Keratinocyte (primary cell): Measurements from ENCODE around the gene SLC38A1. TPM values are rescaled to one million over a fixed set of nuclear protein-coding genes. Genes with fewer than 3 reads are reported as not detected.

Source experiments
- DNase-seq: peaks from one replicate; pipeline ENCODE4 v3.0.0-alpha.2; 2011; ENCODE audit warnings: low read depth, missing footprints, low spot score
- FAIRE-seq: peaks from 2 replicates; lab custom pipeline; 2011; peaks lifted over from hg19 to GRCh38; lab: Jason Lieb, UNC
- H2AFZ ChIP-seq: 2 replicates; pipeline ENCODE4 v1.6.0; 2012; ENCODE audit warnings: low read length, control low read depth, inconsistent platforms; ENCODE audit not compliant: control insufficient read depth
- H3K27ac ChIP-seq: 2 replicates; pipeline ENCODE4 v1.5.1; 2011; ENCODE audit warnings: low read length; ENCODE audit not compliant: control insufficient read depth, insufficient read depth
- H3K27me3 ChIP-seq: 3 replicates; pipeline ENCODE4 v1.6.0; 2011; ENCODE audit warnings: low read length; ENCODE audit not compliant: control insufficient read depth, insufficient read depth; ENCODE audit errors: extremely low read depth
- H3K36me3 ChIP-seq, 2 experiments: 2 replicates in 1 of 2; 3 replicates in 1 of 2; pipeline ENCODE4 v1.5.1; 2011; ENCODE audit warnings: low read length in 2 of 2, mild to moderate bottlenecking in 1 of 2; ENCODE audit not compliant: control insufficient read depth in 2 of 2, insufficient read depth in 2 of 2; ENCODE audit errors: extremely low read depth in 1 of 2
- H3K4me1 ChIP-seq: 3 replicates; pipeline ENCODE4 v1.5.1; 2011; ENCODE audit warnings: low read length; ENCODE audit not compliant: control insufficient read depth, insufficient read depth; ENCODE audit errors: extremely low read depth
- H3K4me2 ChIP-seq: 3 replicates; pipeline ENCODE4 v1.6.0; 2011; ENCODE audit warnings: low read depth, low read length; ENCODE audit not compliant: control insufficient read depth, insufficient read depth; ENCODE audit errors: extremely low read depth
- H3K4me3 ChIP-seq, 3 experiments: fragments of 200-600 bp in 1 of 3; sonication (generic) in 1 of 3; 2 replicates in 2 of 3; 3 replicates in 1 of 3; pipeline ENCODE4 v1.5.1; 2011 to 2016; ENCODE audit warnings: low read length in 3 of 3, mild to moderate bottlenecking in 3 of 3, control low read depth in 2 of 3, inconsistent platforms in 1 of 3, low read depth in 1 of 3, mixed read lengths in 1 of 3, mixed run types in 1 of 3, moderate library complexity in 1 of 3; ENCODE audit not compliant: control insufficient read depth in 2 of 3, insufficient read depth in 2 of 3; ENCODE audit errors: extremely low read depth in 1 of 3
- H3K79me2 ChIP-seq: 2 replicates; pipeline ENCODE4 v1.6.0; 2012; ENCODE audit warnings: low read length; ENCODE audit not compliant: control insufficient read depth, insufficient read depth
- H3K9ac ChIP-seq: 3 replicates; pipeline ENCODE4 v1.6.0; 2011; ENCODE audit warnings: low read length; ENCODE audit not compliant: control insufficient read depth, insufficient read depth; ENCODE audit errors: extremely low read depth
- H3K9me1 ChIP-seq: 3 replicates; pipeline ENCODE4 v1.6.0; 2011; ENCODE audit warnings: low read length; ENCODE audit not compliant: control insufficient read depth, insufficient read depth; ENCODE audit errors: extremely low read depth
- H3K9me3 ChIP-seq: 2 replicates; pipeline ENCODE4 v1.5.1; 2012; ENCODE audit warnings: low read depth, low read length; ENCODE audit not compliant: control insufficient read depth
- H4K20me1 ChIP-seq: 3 replicates; pipeline ENCODE4 v1.6.0; 2011; ENCODE audit warnings: low read length; ENCODE audit not compliant: control insufficient read depth, insufficient read depth; ENCODE audit errors: extremely low read depth
- CTCF ChIP-seq, 3 experiments: IDR thresholded peaks in 1 of 3; conservative IDR thresholded peaks in 1 of 3; optimal IDR thresholded peaks in 1 of 3; 2 replicates in 2 of 3; 3 replicates in 1 of 3; pipeline versions ENCODE3 to v1.5.1; 2011; ENCODE audit warnings: low read length in 3 of 3, mild to moderate bottlenecking in 3 of 3, moderate library complexity in 2 of 3, control low read depth in 1 of 3, inconsistent platforms in 1 of 3; ENCODE audit not compliant: insufficient read depth in 2 of 3; ENCODE audit errors: extremely low read depth in 1 of 3
- EZH2 ChIP-seq: IDR thresholded peaks from one replicate; pipeline ENCODE4 v1.6.1; 2012; ENCODE audit warnings: inconsistent platforms, mild to moderate bottlenecking, low read length, moderate library complexity
- dilution Hi-C: fragments of 300-500 bp; cut with MboI; formaldehyde crosslinking; loops from one replicate; pipeline ENCODE4 v1.7.0; 2020; ENCODE audit warnings: low sequenced_read_pairs; ENCODE audit not compliant: extremely low pct_ligation_motif_present
- polyA plus RNA-seq, 5 experiments: library from polyadenylated mRNA; depleted of rRNA in 3 of 5; stranded (reverse) in 3 of 5; stranded (forward) in 1 of 5; unstranded in 1 of 5; fragments of >200 nt; gene quantifications; 1 replicate in 1 of 5; 2 replicates in 3 of 5; 3 replicates in 1 of 5; pipeline versions ENCODE4 v1.2.1 to v1.2.3, GENCODE V29; 2011 to 2012; ENCODE audit warnings: missing spikeins in 2 of 5, low read depth in 1 of 5, low replicate concordance in 1 of 5

SLC38A1 gene
- polyA plus RNA-seq, 1 donor (not counting 4 experiments of a cell fraction or from before 2014, with no cell fraction given), result 134 TPM

- no peak overlapping the region for H3K4me2 ChIP-seq
- no peaks in the 10 kb centered on the region for H3K9me3 ChIP-seq
- H3K4me3 ChIP-seq, result no peak overlapping the region
- no peak overlapping the region for H2AFZ ChIP-seq
- no peak overlapping the region for H3K27ac ChIP-seq
- H3K36me3 ChIP-seq, result peaks cover 16 to 44% of the 10 kb centered on the region in 2 experiments
- peaks cover 89% of the 10 kb centered on the region for H3K79me2 ChIP-seq
- H4K20me1 ChIP-seq, result peaks cover 14% of the 10 kb centered on the region
- dilution Hi-C loops, result no loop called here
- no peak for FAIRE-seq
- no peak for DNase-seq
- TF ChIP-seq CTCF (optimal IDR thresholded peaks at IDR 0.05 in 1 of 3, IDR thresholded peaks at IDR 0.05 in 1 of 3, conservative IDR thresholded peaks at IDR 0.05 in 1 of 3; ENCODE audit: extremely low read depth in 1 of 3, insufficient read depth in 2 of 3, low read length in 3 of 3) (no peak), EZH2 (no peak)
- no peaks in the 10 kb centered on the region for H3K4me1 ChIP-seq
- H3K9ac ChIP-seq, result no peak overlapping the region
- H3K27me3 ChIP-seq, result no peaks in the 10 kb centered on the region
- H3K9me1 ChIP-seq, result peaks cover 2% of the 10 kb centered on the region
Observed at GRCh38 chr12:46240436-46240835, 28.4 kb downstream of the SLC38A1 start.

- no peak overlapping the region for H3K27ac ChIP-seq
- TF ChIP-seq EZH2 (no peak), CTCF (optimal IDR thresholded peaks at IDR 0.05 in 1 of 3, IDR thresholded peaks at IDR 0.05 in 1 of 3, conservative IDR thresholded peaks at IDR 0.05 in 1 of 3; ENCODE audit: extremely low read depth in 1 of 3, insufficient read depth in 2 of 3, low read length in 3 of 3) (no peak)
- no peaks in the 10 kb centered on the region for H3K4me1 ChIP-seq
- dilution Hi-C loops, result no loop called here
- no peaks in the 10 kb centered on the region for H3K9me3 ChIP-seq
- H3K36me3 ChIP-seq, result peaks cover 17 to 50% of the 10 kb centered on the region in 2 experiments
- H3K9me1 ChIP-seq, result peaks cover 2% of the 10 kb centered on the region
- H4K20me1 ChIP-seq, result peaks cover 15% of the 10 kb centered on the region
- no peaks in the 10 kb centered on the region for H3K27me3 ChIP-seq
- H3K4me2 ChIP-seq, result no peak overlapping the region
- DNase-seq (no peak), FAIRE-seq (no peak)
- no peak overlapping the region for H3K9ac ChIP-seq
- peaks cover 86% of the 10 kb centered on the region for H3K79me2 ChIP-seq
- no peak overlapping the region for H2AFZ ChIP-seq
- no peak overlapping the region for H3K4me3 ChIP-seq
Observed at GRCh38 chr12:46238821-46239220, 30.0 kb downstream of the SLC38A1 start.
